HepG2 (cell line): Measurements from ENCODE around the gene TMC4. TPM values are rescaled to one million over a fixed set of nuclear protein-coding genes. Genes with fewer than 3 reads are reported as not detected.

Experiments
- ASH2L ChIP-seq: fragments of 300-600, 200-600 bp; sonication (generic); IDR thresholded peaks from 2 replicates; pipeline ENCODE4 v1.7.0; 2017; ENCODE audit warnings: low read depth, mild to moderate bottlenecking, moderate library complexity, mixed read lengths, low read length; ENCODE audit not compliant: insufficient read length
- KDM2A ChIP-seq: sonication (generic); formaldehyde crosslinking; IDR thresholded peaks from 2 replicates; pipeline ENCODE4 v1.4.0; 2020; ENCODE audit warnings: low read depth, missing genetic modification reagents, borderline replicate concordance
- MATR3 ChIP-seq: sonication (generic); formaldehyde crosslinking; IDR thresholded peaks from 2 replicates; pipeline ENCODE4 v1.4.0; 2020; ENCODE audit warnings: missing genetic modification reagents
- NR1H2 ChIP-seq: sonication (generic); formaldehyde crosslinking; IDR thresholded peaks from 2 replicates; pipeline ENCODE4 v1.8.1; 2022; ENCODE audit warnings: low read depth, missing genetic modification reagents, borderline replicate concordance
- POLR2AphosphoS5 ChIP-seq: IDR thresholded peaks from 2 replicates; pipeline ENCODE4 v1.6.1; 2012; ENCODE audit warnings: low read depth, low read length
- SKIL ChIP-seq: sonication (generic); formaldehyde crosslinking; IDR thresholded peaks from 2 replicates; pipeline ENCODE4 v1.8.0; 2022; ENCODE audit warnings: missing genetic modification reagents, mild to moderate bottlenecking, moderate library complexity, borderline replicate concordance
- SMAD1 ChIP-seq: sonication (generic); formaldehyde crosslinking; IDR thresholded peaks from 2 replicates; pipeline ENCODE4 v1.4.0; 2020; ENCODE audit warnings: missing genetic modification reagents, low read depth, mild to moderate bottlenecking, borderline replicate concordance
- SP1 ChIP-seq, 2 experiments: fragments of 450-650 bp in 1 of 2; sonication (generic) in 1 of 2; formaldehyde crosslinking in 1 of 2; IDR thresholded peaks; 2 replicates each; pipeline versions ENCODE4 v1.4.0 to v1.6.1; 2016 to 2020; ENCODE audit warnings: missing genetic modification reagents in 1 of 2
- TBX2 ChIP-seq: sonication (generic); formaldehyde crosslinking; IDR thresholded peaks from 2 replicates; pipeline ENCODE4 v1.5.0; 2020; ENCODE audit warnings: missing genetic modification reagents, mild to moderate bottlenecking, borderline replicate concordance
- THAP11 ChIP-seq: IDR thresholded peaks from 2 replicates; pipeline ENCODE4 v1.6.1; 2016; ENCODE audit warnings: missing biosample characterization, missing genetic modification reagents
- ZNF124 ChIP-seq: sonication (generic); formaldehyde crosslinking; IDR thresholded peaks from 2 replicates; pipeline ENCODE4 v1.4.0; 2020; ENCODE audit warnings: missing genetic modification reagents
- ZNF264 ChIP-seq: sonication (generic); formaldehyde crosslinking; IDR thresholded peaks from 2 replicates; pipeline ENCODE4 v1.4.0; 2020; ENCODE audit warnings: missing genetic modification reagents
- ZNF274 ChIP-seq: sonication (generic); formaldehyde crosslinking; IDR thresholded peaks from 2 replicates; pipeline ENCODE4 v1.5.1; 2020; ENCODE audit warnings: mild to moderate bottlenecking, missing genetic modification reagents
- ZNF7 ChIP-seq: IDR thresholded peaks from 2 replicates; pipeline ENCODE4 v1.6.1; 2016; ENCODE audit warnings: missing biosample characterization, missing genetic modification reagents
- ZSCAN20 ChIP-seq: sonication (generic); formaldehyde crosslinking; IDR thresholded peaks from 2 replicates; pipeline ENCODE4 v1.4.0; 2020; ENCODE audit warnings: missing genetic modification reagents, mild to moderate bottlenecking, borderline replicate concordance
- ZSCAN29 ChIP-seq: sonication (generic); formaldehyde crosslinking; conservative IDR thresholded peaks from 2 replicates; pipeline ENCODE4 v1.4.0; 2020; ENCODE audit warnings: mild to moderate bottlenecking, missing genetic modification reagents
- polyA plus RNA-seq, 8 experiments: library from polyadenylated mRNA; depleted of rRNA in 3 of 8; stranded (reverse) in 7 of 8; unstranded in 1 of 8; fragments of >200 nt; fragmentation: Illumina TruSeq in 4 of 8; extraction: Trizol in 4 of 8; gene quantifications; 2 replicates each; pipeline versions ENCODE4 v1.2.1 to v1.2.3, GENCODE V29; 2011 to 2016; ENCODE audit warnings: low read depth in 4 of 8, missing spikeins in 1 of 8, mixed read lengths in 1 of 8; ENCODE audit not compliant: insufficient read depth in 1 of 8
- total RNA-seq, 5 experiments: library from RNA; depleted of rRNA; stranded (reverse); fragments of >200 nt; fragmentation: Illumina TruSeq; extraction: Trizol; gene quantifications; 2 replicates each; pipeline ENCODE4 v1.2.3, GENCODE V29; 2016; ENCODE audit warnings: low read depth in 1 of 5
- TF ChIP-seq, protein P1 (sequence below): sonication (generic); formaldehyde crosslinking; IDR thresholded peaks from 2 replicates; pipeline ENCODE4 v1.4.0; 2020; ENCODE audit warnings: missing genetic modification reagents
- TF ChIP-seq, protein P2 (sequence below): sonication (generic); formaldehyde crosslinking; IDR thresholded peaks from 2 replicates; pipeline ENCODE4 v1.8.1; 2023; ENCODE audit warnings: mild to moderate bottlenecking, missing genetic modification reagents

The TMC4 gene
- total and polyA plus RNA-seq, 2 of the 13 experiments (the other 11 are each of a cell fraction or from before 2014, with no cell fraction given): 0.13 to 0.24 TPM

DNA sequence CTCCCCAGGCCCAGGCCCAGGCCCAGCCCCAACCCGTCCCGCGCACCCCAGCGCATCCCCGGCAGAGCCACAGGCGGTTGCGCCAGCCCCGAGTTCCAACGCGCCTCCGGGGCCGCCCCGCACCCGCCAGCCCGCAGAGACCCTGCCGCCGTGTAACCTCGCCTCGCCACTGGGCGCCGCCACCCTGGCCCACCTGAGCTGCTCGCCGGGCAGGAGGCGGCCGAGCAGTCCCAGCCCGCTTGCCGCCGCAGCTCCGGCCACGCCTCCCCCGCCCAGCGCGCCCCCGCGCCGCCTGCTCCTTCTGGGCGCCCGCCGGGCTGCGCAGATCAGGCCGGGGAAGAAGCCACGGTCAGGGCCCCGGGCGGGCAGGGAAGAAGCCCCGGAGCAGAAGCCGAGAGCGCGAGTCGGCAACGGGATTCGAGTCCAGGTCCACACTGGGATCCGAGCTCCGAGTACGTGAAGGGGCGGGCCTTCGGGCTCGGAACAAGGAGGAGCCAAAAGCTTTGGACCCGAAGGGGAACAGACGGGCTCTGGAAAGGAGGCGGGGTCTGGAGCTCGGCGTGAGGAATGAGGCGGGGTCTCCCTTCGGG lies 16.3 kb upstream of the TMC4 start, which contains the start of gene MBOAT7 (continued):
- TF ChIP-seq, protein P1, sequence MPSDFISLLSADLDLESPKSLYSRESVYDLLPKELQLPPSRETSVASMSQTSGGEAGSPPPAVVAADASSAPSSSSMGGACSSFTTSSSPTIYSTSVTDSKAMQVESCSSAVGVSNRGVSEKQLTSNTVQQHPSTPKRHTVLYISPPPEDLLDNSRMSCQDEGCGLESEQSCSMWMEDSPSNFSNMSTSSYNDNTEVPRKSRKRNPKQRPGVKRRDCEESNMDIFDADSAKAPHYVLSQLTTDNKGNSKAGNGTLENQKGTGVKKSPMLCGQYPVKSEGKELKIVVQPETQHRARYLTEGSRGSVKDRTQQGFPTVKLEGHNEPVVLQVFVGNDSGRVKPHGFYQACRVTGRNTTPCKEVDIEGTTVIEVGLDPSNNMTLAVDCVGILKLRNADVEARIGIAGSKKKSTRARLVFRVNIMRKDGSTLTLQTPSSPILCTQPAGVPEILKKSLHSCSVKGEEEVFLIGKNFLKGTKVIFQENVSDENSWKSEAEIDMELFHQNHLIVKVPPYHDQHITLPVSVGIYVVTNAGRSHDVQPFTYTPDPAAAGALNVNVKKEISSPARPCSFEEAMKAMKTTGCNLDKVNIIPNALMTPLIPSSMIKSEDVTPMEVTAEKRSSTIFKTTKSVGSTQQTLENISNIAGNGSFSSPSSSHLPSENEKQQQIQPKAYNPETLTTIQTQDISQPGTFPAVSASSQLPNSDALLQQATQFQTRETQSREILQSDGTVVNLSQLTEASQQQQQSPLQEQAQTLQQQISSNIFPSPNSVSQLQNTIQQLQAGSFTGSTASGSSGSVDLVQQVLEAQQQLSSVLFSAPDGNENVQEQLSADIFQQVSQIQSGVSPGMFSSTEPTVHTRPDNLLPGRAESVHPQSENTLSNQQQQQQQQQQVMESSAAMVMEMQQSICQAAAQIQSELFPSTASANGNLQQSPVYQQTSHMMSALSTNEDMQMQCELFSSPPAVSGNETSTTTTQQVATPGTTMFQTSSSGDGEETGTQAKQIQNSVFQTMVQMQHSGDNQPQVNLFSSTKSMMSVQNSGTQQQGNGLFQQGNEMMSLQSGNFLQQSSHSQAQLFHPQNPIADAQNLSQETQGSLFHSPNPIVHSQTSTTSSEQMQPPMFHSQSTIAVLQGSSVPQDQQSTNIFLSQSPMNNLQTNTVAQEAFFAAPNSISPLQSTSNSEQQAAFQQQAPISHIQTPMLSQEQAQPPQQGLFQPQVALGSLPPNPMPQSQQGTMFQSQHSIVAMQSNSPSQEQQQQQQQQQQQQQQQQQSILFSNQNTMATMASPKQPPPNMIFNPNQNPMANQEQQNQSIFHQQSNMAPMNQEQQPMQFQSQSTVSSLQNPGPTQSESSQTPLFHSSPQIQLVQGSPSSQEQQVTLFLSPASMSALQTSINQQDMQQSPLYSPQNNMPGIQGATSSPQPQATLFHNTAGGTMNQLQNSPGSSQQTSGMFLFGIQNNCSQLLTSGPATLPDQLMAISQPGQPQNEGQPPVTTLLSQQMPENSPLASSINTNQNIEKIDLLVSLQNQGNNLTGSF (CRISPR knock-in tag): peak; percentile 64
- 0 out of 2 replicates have a peak, but pooled peaks have one; percentile 20 for TF ChIP-seq ZNF264 (CRISPR knock-in tag)
- no peak for TF ChIP-seq SKIL (CRISPR knock-in tag)
- 0 out of 2 replicates have a peak, but pooled peaks have one; percentile 27 for TF ChIP-seq TBX2 (CRISPR knock-in tag)
- TF ChIP-seq MATR3 (CRISPR knock-in tag): no peak
- no peak for TF ChIP-seq SP1 (IDR thresholded peaks at IDR 0.05)
- peak; percentile 51 for TF ChIP-seq SP1 (CRISPR knock-in tag; IDR thresholded peaks at IDR 0.05)
- TF ChIP-seq ASH2L: peak; percentile 48
- TF ChIP-seq SMAD1 (CRISPR knock-in tag): peak; percentile 69; the same call in 1 of the 2 replicates
- no peak for TF ChIP-seq NR1H2 (CRISPR knock-in tag)
- TF ChIP-seq ZNF124 (CRISPR knock-in tag): 0 out of 2 replicates have a peak, but pooled peaks have one; percentile 11
- TF ChIP-seq ZNF7 (CRISPR knock-in tag): no peak
- TF ChIP-seq THAP11 (CRISPR knock-in tag): 0 out of 2 replicates have a peak, but pooled peaks have one; percentile 12
- TF ChIP-seq POLR2AphosphoS5: peak; percentile 91
- TF ChIP-seq ZNF274 (CRISPR knock-in tag): no peak
- peak; percentile 80; the same call in 1 of the 2 replicates for TF ChIP-seq ZSCAN29 (CRISPR knock-in tag)
- TF ChIP-seq, protein P2, sequence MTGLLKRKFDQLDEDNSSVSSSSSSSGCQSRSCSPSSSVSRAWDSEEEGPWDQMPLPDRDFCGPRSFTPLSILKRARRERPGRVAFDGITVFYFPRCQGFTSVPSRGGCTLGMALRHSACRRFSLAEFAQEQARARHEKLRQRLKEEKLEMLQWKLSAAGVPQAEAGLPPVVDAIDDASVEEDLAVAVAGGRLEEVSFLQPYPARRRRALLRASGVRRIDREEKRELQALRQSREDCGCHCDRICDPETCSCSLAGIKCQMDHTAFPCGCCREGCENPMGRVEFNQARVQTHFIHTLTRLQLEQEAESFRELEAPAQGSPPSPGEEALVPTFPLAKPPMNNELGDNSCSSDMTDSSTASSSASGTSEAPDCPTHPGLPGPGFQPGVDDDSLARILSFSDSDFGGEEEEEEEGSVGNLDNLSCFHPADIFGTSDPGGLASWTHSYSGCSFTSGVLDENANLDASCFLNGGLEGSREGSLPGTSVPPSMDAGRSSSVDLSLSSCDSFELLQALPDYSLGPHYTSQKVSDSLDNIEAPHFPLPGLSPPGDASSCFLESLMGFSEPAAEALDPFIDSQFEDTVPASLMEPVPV: peak; percentile 64; the same call in 1 of the 2 replicates
- TF ChIP-seq KDM2A (CRISPR knock-in tag): peak; percentile 30; the same call in 1 of the 2 replicates
- peak; percentile 77; the same call in 1 of the 2 replicates for TF ChIP-seq ZSCAN20 (CRISPR knock-in tag)
